Calu3 (cell line): ENCODE data around the gene IL17C. TPM values are rescaled to one million over a fixed set of nuclear protein-coding genes. Genes with fewer than 3 reads are reported as not detected.

Experiments
- BruUV-seq: library from RNA; stranded (reverse); fragments of 400-500 nt; replicated peaks from 2 replicates; lab custom pipeline; 2021; lab: Mats Ljungman, UMichigan
- CTCF ChIA-PET: fragments of 300-600 bp; sonication (Branson Sonifier 250); formaldehyde crosslinking; loops from one replicate; lab custom pipeline; 2022; ENCODE audit warnings: antibody characterized with exemption; lab: Charles Lee
- DNase-seq: peaks from one replicate; pipeline ENCODE4 v3.0.0; 2022
- H3K27ac Mint-ChIP-seq: one replicate; pipeline ENCODE4 v1.8.0; 2022; ENCODE audit warnings: mixed read lengths; ENCODE audit not compliant: unreplicated experiment
- H3K27me3 Mint-ChIP-seq: one replicate; pipeline ENCODE4 v1.8.0; 2022; ENCODE audit warnings: mixed read lengths; ENCODE audit not compliant: unreplicated experiment
- H3K36me3 Mint-ChIP-seq: one replicate; pipeline ENCODE4 v1.8.0; 2022; ENCODE audit warnings: mild to moderate bottlenecking, moderate library complexity, mixed read lengths; ENCODE audit not compliant: insufficient read depth, unreplicated experiment
- H3K4me1 Mint-ChIP-seq: one replicate; pipeline ENCODE4 v1.8.0; 2022; ENCODE audit warnings: mild to moderate bottlenecking, low read depth, mixed read lengths; ENCODE audit not compliant: unreplicated experiment
- H3K4me3 Mint-ChIP-seq: one replicate; pipeline ENCODE4 v1.8.0; 2022; ENCODE audit warnings: mild to moderate bottlenecking, low read depth, moderate library complexity, mixed read lengths; ENCODE audit not compliant: unreplicated experiment
- H3K9me3 Mint-ChIP-seq: one replicate; pipeline ENCODE4 v1.8.0; 2022; ENCODE audit warnings: low read depth, mixed read lengths; ENCODE audit not compliant: unreplicated experiment
- CTCF ChIP-seq: fragments of 200-600 bp; IDR thresholded peaks from one replicate; pipeline ENCODE4 v1.8.0; 2022; ENCODE audit warnings: antibody characterized with exemption; ENCODE audit not compliant: unreplicated experiment
- intact Hi-C: fragments of 100-400 bp; cut with micrococcal nuclease; formaldehyde crosslinking; loops from one replicate; pipeline ENCODE4 v1.10.0; 2022; ENCODE audit not compliant: unreplicated experiment
- total RNA-seq: library from RNA; stranded (reverse); gene quantifications from 2 replicates; pipeline ENCODE4 v1.2.3, GENCODE V29; 2022

IL17C gene
- total RNA-seq, 1 experiment from 2014 or later, result not detected

DNA sequence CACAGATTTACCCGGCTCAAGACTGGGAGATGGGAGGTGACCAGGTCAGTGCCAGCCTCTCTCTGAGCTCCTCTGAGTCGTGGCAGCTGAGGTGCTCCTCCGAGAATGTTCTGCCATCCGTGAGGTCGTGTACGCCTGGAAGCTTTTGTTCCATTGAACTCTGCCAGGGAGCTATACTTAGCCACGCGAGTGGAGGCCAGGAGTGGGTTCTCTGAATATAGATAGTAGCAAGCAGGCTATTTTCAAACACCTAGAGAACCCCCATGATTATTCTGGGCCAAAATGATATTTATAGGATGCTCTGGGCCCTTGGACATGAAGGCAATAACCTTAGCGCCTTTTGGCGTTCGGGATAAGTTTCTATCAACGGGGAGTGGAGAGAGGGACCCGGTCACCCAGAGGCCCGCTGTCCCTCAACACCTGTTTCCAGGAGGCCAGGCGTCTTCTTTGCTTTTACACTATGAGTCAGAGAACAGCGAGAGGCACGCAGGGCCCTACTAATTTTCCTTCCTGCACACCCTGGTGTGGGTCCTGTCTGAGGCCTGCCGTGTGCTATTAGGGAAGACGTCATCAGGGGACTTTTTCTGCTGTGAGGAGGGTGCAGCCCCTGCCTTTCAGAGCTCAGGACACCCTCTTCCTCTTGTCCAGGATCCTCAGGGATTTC lies 35.5 kb downstream of the IL17C start:
- Mint-ChIP-seq H3K9me3 (no peaks in the 10 kb centered on the region), H3K36me3 (peaks cover 34% of the 10 kb centered on the region), H3K27me3 (no peaks in the 10 kb centered on the region), H3K27ac (no peak overlapping the region), H3K4me1 (no peaks in the 10 kb centered on the region), H3K4me3 (no peak overlapping the region)
- BruUV-seq, result no TSS peak
- DNase-seq, result no peak
- no peak for TF ChIP-seq CTCF
- intact Hi-C loops, result no loop called here
- CTCF ChIA-PET, result no interaction called here

DNA sequence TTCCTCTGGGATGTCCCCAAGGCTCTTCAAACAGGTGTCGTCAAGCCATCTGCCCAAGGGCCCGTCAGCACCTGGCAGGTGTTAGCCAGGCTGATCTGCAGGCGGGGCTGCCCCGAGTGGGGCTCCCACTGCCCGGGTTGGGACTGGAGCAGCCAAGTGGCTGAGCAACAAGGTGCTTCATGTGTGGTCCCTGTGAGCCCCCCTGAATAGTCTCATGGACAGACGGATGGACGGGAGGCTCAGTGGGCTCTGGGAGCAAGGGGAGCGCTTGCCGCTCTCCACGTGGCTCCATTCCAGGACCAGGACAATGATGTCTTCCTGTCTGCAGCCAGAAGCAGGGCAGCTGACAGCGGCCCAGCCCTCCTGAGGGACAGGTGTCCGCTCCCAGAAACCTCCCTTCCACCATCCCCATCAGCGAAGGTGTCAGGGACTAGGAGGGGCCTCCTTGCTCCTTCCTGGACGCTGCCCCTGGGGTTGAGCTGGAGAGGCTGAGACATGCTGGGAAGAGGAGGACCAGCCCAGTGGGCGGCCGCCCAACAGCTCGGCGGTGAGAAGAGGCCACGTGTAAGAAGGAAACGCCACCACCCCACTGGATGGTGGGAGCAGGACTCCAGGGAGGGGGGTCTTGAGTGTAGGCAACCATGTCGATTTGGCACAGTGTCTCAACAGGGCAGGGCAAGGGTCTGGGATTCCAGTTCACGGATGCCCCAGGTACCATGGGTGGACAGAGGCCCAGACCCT lies 38.3 kb downstream of the IL17C start:
- H3K9me3 Mint-ChIP-seq, result no peaks in the 10 kb centered on the region
- intact Hi-C loops, result no loop called here
- peaks cover 7% of the 10 kb centered on the region for H3K4me1 Mint-ChIP-seq
- peaks cover 35% of the 10 kb centered on the region for H3K36me3 Mint-ChIP-seq
- DNase-seq, result no peak
- no TSS peak for BruUV-seq
- no peak for TF ChIP-seq CTCF
- H3K4me3 Mint-ChIP-seq, result no peak overlapping the region
- peaks cover 11% of the 10 kb centered on the region for H3K27me3 Mint-ChIP-seq
- no peak overlapping the region for H3K27ac Mint-ChIP-seq
- CTCF ChIA-PET, result no interaction called here

GRCh38 chr16:88677721-88678120 lies 39.3 kb downstream of the IL17C start:
- CTCF ChIA-PET, result no interaction called here
- no TSS peak for BruUV-seq
- DNase-seq, result no peak

More at GRCh38 chr16:88677721-88678120, 39.3 kb downstream of the IL17C start:
- no peak overlapping the region for H3K27ac Mint-ChIP-seq
- peaks cover 29% of the 10 kb centered on the region for H3K36me3 Mint-ChIP-seq
- peaks cover 22% of the 10 kb centered on the region for H3K27me3 Mint-ChIP-seq
- peaks cover 7% of the 10 kb centered on the region for H3K4me1 Mint-ChIP-seq
- no peak for TF ChIP-seq CTCF
- no peak overlapping the region for H3K4me3 Mint-ChIP-seq
- intact Hi-C loops, result no loop called here
- no peaks in the 10 kb centered on the region for H3K9me3 Mint-ChIP-seq
